Adrenal gland (tissue), 12 donors: ENCODE results near the gene HSD3B2. TPM values are rescaled to one million over a fixed set of nuclear protein-coding genes. Genes with fewer than 3 reads are reported as not detected.

Source experiments
- DNase-seq, 7 donors: peaks; one replicate each; pipeline ENCODE4 v3.0.0-alpha.2; 2019 to 2020
- H3K27ac ChIP-seq, 5 donors: fragments of 200-600 bp; sonication (generic) in 4 of 5; 1 replicate in 3 of 5; 2 replicates in 2 of 5; pipeline versions ENCODE4 v1.5.1 to v1.8.0; 2016 to 2020; ENCODE audit warnings: mild to moderate bottlenecking in 1 of 5
- H3K27me3 ChIP-seq: fragments of 200-600 bp; 2 replicates; pipeline ENCODE4 v1.8.0; 2021
- H3K36me3 ChIP-seq, 2 donors: fragments of 200-600 bp; replicated peaks in 1 of 2; 1 replicate in 1 of 2; 2 replicates in 1 of 2; pipeline versions ENCODE4 v1.5.1 to v1.8.0; 2018 to 2022
- H3K4me1 ChIP-seq, 2 donors: fragments of 200-600 bp; replicated peaks in 1 of 2; 1 replicate in 1 of 2; 2 replicates in 1 of 2; pipeline versions ENCODE4 v1.5.1 to v1.8.0; 2018 to 2021
- H3K4me3 ChIP-seq, 4 donors: fragments of 200-600 bp; sonication (generic) in 3 of 4; one replicate each; pipeline ENCODE4 v1.5.1; 2016 to 2018
- H3K9me3 ChIP-seq, 3 donors: fragments of 200-600 bp; sonication (generic) in 1 of 3; replicated peaks in 1 of 3; 1 replicate in 2 of 3; 2 replicates in 1 of 3; pipeline versions ENCODE4 v1.5.1 to v1.8.0; 2016 to 2021
- POLR2A ChIP-seq, 2 donors: fragments of 450-650 bp; IDR thresholded peaks; one replicate each; pipeline ENCODE4 v1.6.1; 2017; ENCODE audit warnings: antibody characterized with exemption in 2 of 2, mild to moderate bottlenecking in 2 of 2, moderate library complexity in 1 of 2
- WGBS, 4 donors: extraction: QIAGEN DNeasy Blood & Tissue Kit in 2 of 4; methylation state at CpG; one replicate each; pipeline versions ENCODE4 v1.1.5 to v1.1.7; 2013 to 2017; 5-methylcytosine and 5-hydroxymethylcytosine counted together
- intact Hi-C, 2 donors: fragments of 100-400 bp; cut with DNase I; formaldehyde crosslinking; loops; one replicate each; pipeline versions ENCODE4 v1.14.1 to v1.15.0; 2022 to 2023
- polyA plus RNA-seq, 3 donors: library from polyadenylated mRNA; stranded (reverse); fragments of 200-250 nt in 2 of 3; fragments of 350-450 nt in 1 of 3; fragmentation: Illumina TruSeq in 1 of 3; extraction: RNeasy Lipid Tissue Mini Kit (QIAGEN cat#74804) in 1 of 3; gene quantifications; one replicate each; pipeline ENCODE4 v1.2.3, GENCODE V29; 2013 to 2014
- total RNA-seq, 9 donors: library from RNA; depleted of rRNA in 4 of 9; stranded (reverse); fragments of >200 nt in 4 of 9; fragments of 120-200 nt in 1 of 9; fragmentation: NEBNext Ultra II Directional in 1 of 9; extraction: Animal tissue kit (Norgen Biotek cat#: 25700) in 1 of 9; gene quantifications; one replicate each; pipeline versions ENCODE4 v1.1.0 to v1.2.4, GENCODE V29; 2013 to 2023
- TF ChIP-seq, protein P1 (sequence below), 6 experiments: fragments of 450-650 bp in 4 of 6; fragments of 200-600 bp in 2 of 6; sonication (generic) in 1 of 6; IDR thresholded peaks; 1 replicate in 5 of 6; 2 replicates in 1 of 6; pipeline versions ENCODE4 v1.5.1 to v1.8.0; 2016 to 2021; ENCODE audit warnings: antibody characterized with exemption in 6 of 6, mild to moderate bottlenecking in 2 of 6, moderate library complexity in 1 of 6
- donor health status: healthy with polysubstance abuse.
- donor health status: Bipolar disorder and iron deficiency.
- donor health status: DM: yes; HTN: yes; CAD: no.
- donor health status: DM: no; HTN: no; CAD: no.
- donor health status: DM: no; HTN: no; CAD: no.
- donor health status: DM: yes; HTN: yes; CAD: no.

HSD3B2 gene
- total and polyA plus RNA-seq, 12 donors, result 6.7 to 14,693 (median 1,985) TPM

DNA sequence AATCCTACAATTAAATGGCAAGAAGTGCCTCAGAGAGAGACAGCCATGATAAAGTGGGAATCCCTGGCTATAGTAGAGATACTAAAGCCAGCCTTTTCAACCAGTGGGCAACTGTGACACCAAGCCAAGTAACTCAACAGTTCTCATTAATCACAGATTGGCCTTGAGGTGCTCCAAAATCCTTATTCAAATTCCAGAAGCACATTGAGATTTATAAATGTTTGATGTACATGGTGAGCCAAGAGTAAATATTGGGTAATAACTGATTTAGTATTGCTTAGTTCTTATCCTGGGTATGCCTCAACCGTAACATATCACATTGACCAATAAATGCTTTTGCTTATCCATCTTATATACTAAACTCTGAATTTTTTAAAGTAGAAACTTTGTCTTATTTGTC, 29.3 kb upstream of the HSD3B2 start:
- 43 to 50% (median 48%) methylated on average over 1 of the region's 1 CpG for WGBS, 4 donors
- Histone ChIP-seq H3K4me3 (no peak overlapping the region), H3K9me3 (no peaks in the 10 kb centered on the region), H3K4me1 (peaks cover 0 to 11% of the 10 kb centered on the region in 2 donors), H3K27ac (peak overlapping the region in 3 of 5 donors; percentile 35 to 46 (median 36)), H3K36me3 (no peaks in the 10 kb centered on the region), H3K27me3 (no peaks in the 10 kb centered on the region)
- peak in 4 of 7 donors; percentile 25 to 53 (median 42) for DNase-seq
- intact Hi-C loops, result no loop called here
- no peak for TF ChIP-seq POLR2A (IDR thresholded peaks at IDR 0.05)
- TF ChIP-seq, protein P1, sequence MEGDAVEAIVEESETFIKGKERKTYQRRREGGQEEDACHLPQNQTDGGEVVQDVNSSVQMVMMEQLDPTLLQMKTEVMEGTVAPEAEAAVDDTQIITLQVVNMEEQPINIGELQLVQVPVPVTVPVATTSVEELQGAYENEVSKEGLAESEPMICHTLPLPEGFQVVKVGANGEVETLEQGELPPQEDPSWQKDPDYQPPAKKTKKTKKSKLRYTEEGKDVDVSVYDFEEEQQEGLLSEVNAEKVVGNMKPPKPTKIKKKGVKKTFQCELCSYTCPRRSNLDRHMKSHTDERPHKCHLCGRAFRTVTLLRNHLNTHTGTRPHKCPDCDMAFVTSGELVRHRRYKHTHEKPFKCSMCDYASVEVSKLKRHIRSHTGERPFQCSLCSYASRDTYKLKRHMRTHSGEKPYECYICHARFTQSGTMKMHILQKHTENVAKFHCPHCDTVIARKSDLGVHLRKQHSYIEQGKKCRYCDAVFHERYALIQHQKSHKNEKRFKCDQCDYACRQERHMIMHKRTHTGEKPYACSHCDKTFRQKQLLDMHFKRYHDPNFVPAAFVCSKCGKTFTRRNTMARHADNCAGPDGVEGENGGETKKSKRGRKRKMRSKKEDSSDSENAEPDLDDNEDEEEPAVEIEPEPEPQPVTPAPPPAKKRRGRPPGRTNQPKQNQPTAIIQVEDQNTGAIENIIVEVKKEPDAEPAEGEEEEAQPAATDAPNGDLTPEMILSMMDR (IDR thresholded peaks at IDR 0.05), result no peak

DNA sequence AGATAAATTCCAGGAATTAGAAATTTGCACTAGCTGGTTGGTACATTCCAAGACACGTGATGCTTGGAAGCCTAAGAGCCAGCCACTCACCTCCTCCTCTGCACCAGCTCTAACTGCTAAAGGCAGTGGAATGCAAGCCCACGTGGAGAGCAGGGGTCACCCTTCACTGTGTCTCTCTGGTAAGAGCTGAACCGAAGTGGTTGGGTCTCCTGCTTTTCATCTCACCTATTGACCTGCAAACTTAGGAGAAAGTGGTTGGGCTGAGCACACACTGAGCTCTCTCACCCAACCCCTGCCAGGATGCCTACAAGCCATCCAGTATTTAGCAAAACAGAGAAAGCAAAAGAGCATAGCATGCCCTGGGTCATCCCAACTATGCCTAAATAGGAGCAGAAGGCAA, 27.1 kb upstream of the HSD3B2 start:
- intact Hi-C loops, result no loop called here
- Histone ChIP-seq H3K27me3 (no peaks in the 10 kb centered on the region), H3K4me3 (no peak overlapping the region), H3K36me3 (no peaks in the 10 kb centered on the region), H3K4me1 (peaks cover 0 to 11% of the 10 kb centered on the region in 2 donors), H3K9me3 (no peaks in the 10 kb centered on the region), H3K27ac (no peak overlapping the region)
- no peak for DNase-seq
- 54 to 69% (median 63%) methylated on average over 3 of the region's 3 CpGs for WGBS, 4 donors
- TF ChIP-seq POLR2A (IDR thresholded peaks at IDR 0.05), result no peak
- TF ChIP-seq, protein P1 (IDR thresholded peaks at IDR 0.05), result no peak

DNA sequence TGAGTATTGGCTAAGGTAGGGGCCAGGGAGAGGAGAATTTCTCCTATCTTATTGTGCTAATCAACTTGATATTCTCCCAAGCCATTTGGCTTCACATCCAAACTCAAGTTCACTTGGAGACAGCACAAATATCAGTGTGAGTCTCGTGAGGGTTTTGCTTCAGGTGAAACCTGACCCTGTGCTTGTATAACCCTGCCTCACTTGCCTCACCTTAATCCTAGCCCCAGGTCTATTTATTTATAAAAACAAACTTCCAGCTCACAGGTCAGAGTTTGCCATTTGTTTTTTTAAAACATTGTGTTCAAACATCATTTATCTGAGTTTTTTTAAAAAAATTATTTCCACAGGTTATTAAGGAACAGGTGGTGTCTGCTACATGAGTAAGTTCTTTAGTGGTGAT, 26.5 kb upstream of the HSD3B2 start:
- intact Hi-C loops, result no loop called here
- Histone ChIP-seq H3K27me3 (no peaks in the 10 kb centered on the region), H3K4me3 (no peak overlapping the region), H3K36me3 (no peaks in the 10 kb centered on the region), H3K9me3 (no peaks in the 10 kb centered on the region), H3K4me1 (peaks cover 0 to 11% of the 10 kb centered on the region in 2 donors), H3K27ac (no peak overlapping the region)
- TF ChIP-seq, protein P1 (IDR thresholded peaks at IDR 0.05), result no peak
- DNase-seq, result no peak
- WGBS, 4 donors, result 61 to 88% (median 74%) methylated on average over 1 of the region's 1 CpG

DNA sequence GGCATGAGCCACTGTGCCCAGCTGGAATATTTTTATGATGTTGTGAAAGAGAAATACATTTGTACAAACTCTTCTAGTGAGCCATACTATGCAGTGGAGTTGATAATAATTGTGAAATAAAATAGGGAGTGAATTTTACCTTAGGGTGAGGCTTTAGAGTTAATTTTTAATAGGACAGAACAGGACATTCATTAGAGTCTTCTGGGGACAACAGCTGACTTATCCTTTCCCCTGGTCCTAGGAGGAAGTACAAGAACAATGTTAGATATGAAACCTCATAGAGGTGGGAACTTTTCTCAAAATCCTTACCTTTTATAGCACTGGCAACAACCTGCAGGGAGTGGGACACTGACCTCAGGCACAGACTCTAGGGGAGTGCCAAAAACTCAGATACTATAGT, 24.4 kb upstream of the HSD3B2 start:
- H3K27ac ChIP-seq, result no peak overlapping the region
- intact Hi-C loops, result no loop called here
- no peak for TF ChIP-seq POLR2A (IDR thresholded peaks at IDR 0.05)
- TF ChIP-seq, protein P1 (IDR thresholded peaks at IDR 0.05), result no peak

More for the DNA sequence above, 24.4 kb upstream of the HSD3B2 start:
- no peak overlapping the region for H3K4me3 ChIP-seq
- H3K9me3 ChIP-seq, result no peaks in the 10 kb centered on the region
- H3K36me3 ChIP-seq, result no peaks in the 10 kb centered on the region
- peaks cover 0 to 8% of the 10 kb centered on the region in 2 donors for H3K4me1 ChIP-seq
- DNase-seq, result no peak
- H3K27me3 ChIP-seq, result no peaks in the 10 kb centered on the region
